SK-N-MC (cell line): ENCODE measurements around the gene DHFR2.
"Not testable (repeated sequence)": the region's sequence is repeated elsewhere in the genome, so short reads cannot be mapped to it uniquely, and the experiment has no call there.

ENCODE experiments used
- DNase-seq: peaks from one replicate; pipeline ENCODE4 v3.0.0-alpha.2; 2011; ENCODE audit warnings: low read depth, low spot score
- H3K27ac ChIP-seq: fragments of 200-600 bp; sonication (generic); 2 replicates; pipeline ENCODE4 v1.5.1; 2016; ENCODE audit warnings: mixed run types
- H3K36me3 ChIP-seq: fragments of 200-600 bp; sonication (generic); 2 replicates; pipeline ENCODE4 v1.6.1; 2017; ENCODE audit warnings: antibody characterized with exemption, low read length, mixed read lengths; ENCODE audit not compliant: insufficient read depth
- H3K4me3 ChIP-seq: fragments of 200-600 bp; sonication (generic); 2 replicates; pipeline ENCODE4 v1.5.1; 2016
- H3K9ac ChIP-seq: fragments of 200-600 bp; sonication (generic); 2 replicates; pipeline ENCODE4 v1.8.0; 2017; ENCODE audit warnings: mixed run types, mixed read lengths; ENCODE audit not compliant: insufficient read length
- H3K9me3 ChIP-seq: fragments of 200-600 bp; sonication (generic); 2 replicates; pipeline ENCODE4 v1.6.1; 2017; ENCODE audit warnings: low read depth, mild to moderate bottlenecking, antibody characterized with exemption, low read length, moderate library complexity, mixed read lengths
- EZH2 ChIP-seq: fragments of 200-600 bp; sonication (generic); IDR thresholded peaks from one replicate; pipeline ENCODE4 v1.6.1; 2017; ENCODE audit warnings: antibody characterized with exemption
- FOXP2 ChIP-seq: optimal IDR thresholded peaks from 2 replicates; pipeline ENCODE3; 2011; ENCODE audit warnings: mild to moderate bottlenecking, moderate library complexity; ENCODE audit not compliant: insufficient read depth; ENCODE audit errors: extremely low read length, control extremely low read depth
- POLR2AphosphoS5 ChIP-seq: IDR thresholded peaks from 2 replicates; pipeline ENCODE4 v1.6.1; 2012; ENCODE audit warnings: mild to moderate bottlenecking, low read depth, low read length, borderline replicate concordance

Gene DHFR2

GRCh38 chr3:94061297-94061696, 1.4 kb downstream of the DHFR2 start:
- Histone ChIP-seq H3K27ac (no peak overlapping the region), H3K36me3 (peaks cover 15% of the 10 kb centered on the region), H3K4me3 (no peak overlapping the region), H3K9ac (no peak overlapping the region), H3K9me3 (no peaks in the 10 kb centered on the region)
- DNase-seq = no peak
- TF ChIP-seq FOXP2 (no peak), POLR2AphosphoS5 (no peak), EZH2 (no peak)

GRCh38 chr3:94050546-94050945, 12.2 kb downstream of the DHFR2 start:
- no peak overlapping the region for H3K4me3 ChIP-seq
- no peaks in the 10 kb centered on the region for H3K36me3 ChIP-seq
- H3K9me3 ChIP-seq = no peaks in the 10 kb centered on the region
- no peak overlapping the region for H3K9ac ChIP-seq
- TF ChIP-seq POLR2AphosphoS5 (no peak), EZH2 (no peak), FOXP2 (no peak)
- no peak overlapping the region for H3K27ac ChIP-seq
- no peak for DNase-seq

- no peak overlapping the region for H3K4me3 ChIP-seq
- peaks cover 4% of the 10 kb centered on the region; the same call in 1 of the 2 replicates for H3K36me3 ChIP-seq
- no peak overlapping the region for H3K27ac ChIP-seq
- no peak overlapping the region for H3K9ac ChIP-seq
- H3K9me3 ChIP-seq = no peaks in the 10 kb centered on the region
- TF ChIP-seq POLR2AphosphoS5 (no peak), FOXP2 (no peak), EZH2 (no peak)
- no peak for DNase-seq
These were observed 13.4 kb downstream of the DHFR2 start for GRCh38 chr3:94049267-94049666.

GRCh38 chr3:94046533-94046932, 16.2 kb downstream of the DHFR2 start:
- no peak for DNase-seq
- H3K4me3 ChIP-seq = no peak overlapping the region
- peaks cover 7% of the 10 kb centered on the region; the same call in 1 of the 2 replicates for H3K36me3 ChIP-seq
- TF ChIP-seq EZH2 (no peak), FOXP2 (no peak), POLR2AphosphoS5 (no peak)
- H3K27ac ChIP-seq = no peak overlapping the region
- H3K9me3 ChIP-seq = no peaks in the 10 kb centered on the region
- H3K9ac ChIP-seq = no peak overlapping the region

GRCh38 chr3:94044100-94044936, 18.4 kb downstream of the DHFR2 start:
- not testable (repeated sequence) for DNase-seq, H3K27ac ChIP-seq, H3K9ac ChIP-seq, H3K9me3 ChIP-seq, H3K4me3 ChIP-seq, H3K36me3 ChIP-seq

- no peak overlapping the region for H3K9ac ChIP-seq
- no peaks in the 10 kb centered on the region for H3K9me3 ChIP-seq
- TF ChIP-seq POLR2AphosphoS5 (no peak), EZH2 (no peak), FOXP2 (no peak)
- peaks cover 7% of the 10 kb centered on the region; the same call in 1 of the 2 replicates for H3K36me3 ChIP-seq
- no peak overlapping the region for H3K4me3 ChIP-seq
- H3K27ac ChIP-seq = no peak overlapping the region
- no peak for DNase-seq
These were observed 19.4 kb downstream of the DHFR2 start for GRCh38 chr3:94043285-94043684.

- no peak for TF ChIP-seq POLR2AphosphoS5
- TF ChIP-seq EZH2 = no peak
- no peak for TF ChIP-seq FOXP2
These were observed 25.7 kb downstream of the DHFR2 start for GRCh38 chr3:94036909-94037507.

GRCh38 chr3:94028093-94028837, 34.5 kb downstream of the DHFR2 start, which contains the start of gene STX19:
Gene STX19, minus strand, starts transcription at chr3:94028597. Its CDS starts 13,328 bp downstream, at chr3:94015269.
- TF ChIP-seq POLR2AphosphoS5 = no peak
- no peak for TF ChIP-seq FOXP2
- no peak for TF ChIP-seq EZH2
- H3K4me3 ChIP-seq = no peak within 1 kb of the TSS
- no peak within 1 kb of the TSS for H3K27ac ChIP-seq
- 0 out of 2 replicates have a peak, but pooled peaks cover 9% of the 10 kb centered on the region for H3K36me3 ChIP-seq
- no peak for DNase-seq
- no peak within 1 kb of the TSS for H3K9ac ChIP-seq
- H3K9me3 ChIP-seq = no peaks in the 10 kb centered on the region

More at GRCh38 chr3:94036909-94037507, 25.7 kb downstream of the DHFR2 start:
- no peak for DNase-seq
- peaks cover 6% of the 10 kb centered on the region; the same call in 1 of the 2 replicates for H3K36me3 ChIP-seq
- H3K9me3 ChIP-seq = no peaks in the 10 kb centered on the region
- H3K27ac ChIP-seq = no peak overlapping the region
- no peak overlapping the region for H3K9ac ChIP-seq
- no peak overlapping the region for H3K4me3 ChIP-seq
